WERI-Rb-1 (cell line): ENCODE measurements around the gene ATG14.
A peak's percentile ranks its signal among the peaks of the same experiment; 100 is the strongest.

ENCODE experiments used
- DNase-seq: peaks from one replicate; pipeline ENCODE4 v3.0.0-alpha.2; 2020
- H3K27ac ChIP-seq: fragments of 250-450 bp; sonication (Bioruptor Pico); 2 replicates; pipeline ENCODE4 v1.5.1; 2020; ENCODE audit warnings: mild to moderate bottlenecking, moderate library complexity
- H3K27me3 ChIP-seq: fragments of 250-450 bp; sonication (Bioruptor Pico); 2 replicates; pipeline ENCODE4 v1.5.1; 2021; ENCODE audit warnings: mild to moderate bottlenecking, low read depth, moderate library complexity; ENCODE audit not compliant: insufficient read depth, severe bottlenecking
- H3K36me3 ChIP-seq: fragments of 250-450 bp; sonication (Bioruptor Pico); 2 replicates; pipeline ENCODE4 v1.5.1; 2020; ENCODE audit warnings: mild to moderate bottlenecking, moderate library complexity
- H3K4me3 ChIP-seq: 2 replicates; pipeline ENCODE4 v1.5.1; 2011; ENCODE audit warnings: low read depth, mild to moderate bottlenecking, control low read depth, low read length
- H3K9me3 ChIP-seq: fragments of 250-450 bp; sonication (Bioruptor Pico); 2 replicates; pipeline ENCODE4 v1.5.1; 2021; ENCODE audit warnings: mild to moderate bottlenecking, moderate library complexity; ENCODE audit not compliant: severe bottlenecking
- CTCF ChIP-seq: IDR thresholded peaks from 2 replicates; pipeline ENCODE4 v1.5.1; 2011; ENCODE audit warnings: low read depth, mild to moderate bottlenecking, control low read depth, inconsistent platforms, low read length

The ATG14 gene

DNA sequence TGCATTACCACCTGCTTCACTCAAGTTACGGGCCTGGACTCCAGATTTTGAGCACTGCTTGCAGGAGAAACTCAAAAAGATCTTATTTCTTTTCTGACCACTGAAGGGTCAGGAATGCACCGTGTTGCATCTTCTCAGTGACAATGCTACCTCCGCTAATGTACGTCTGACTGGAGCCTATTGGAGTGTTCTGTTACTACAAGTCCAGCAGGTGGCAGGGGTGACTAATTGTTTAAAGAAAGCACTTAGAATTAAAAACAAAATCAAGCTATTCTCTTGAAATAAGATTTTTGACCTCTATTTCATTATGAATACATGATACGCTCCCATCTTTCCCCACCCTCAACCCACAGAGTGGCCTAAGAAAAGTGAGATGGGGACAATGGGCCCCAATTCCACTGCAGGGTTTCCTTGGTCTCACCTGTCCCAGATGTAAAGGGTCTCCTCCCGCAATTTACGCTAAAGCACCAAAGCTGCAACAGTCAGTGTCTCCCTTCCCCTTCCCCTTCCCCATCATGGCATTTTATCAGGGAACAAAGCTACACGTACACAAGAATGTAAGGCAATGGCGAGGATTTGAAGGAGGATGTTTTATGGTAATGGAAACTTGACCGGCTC, 26.5 kb upstream of the ATG14 start:
- Histone ChIP-seq H3K9me3 (no peaks in the 10 kb centered on the region), H3K27ac (no peak overlapping the region), H3K4me3 (no peak overlapping the region), H3K36me3 (no peaks in the 10 kb centered on the region), H3K27me3 (no peaks in the 10 kb centered on the region)
- peak; percentile 42; the same call in 1 of the 2 replicates for TF ChIP-seq CTCF
- peak; percentile 33 for DNase-seq

DNA sequence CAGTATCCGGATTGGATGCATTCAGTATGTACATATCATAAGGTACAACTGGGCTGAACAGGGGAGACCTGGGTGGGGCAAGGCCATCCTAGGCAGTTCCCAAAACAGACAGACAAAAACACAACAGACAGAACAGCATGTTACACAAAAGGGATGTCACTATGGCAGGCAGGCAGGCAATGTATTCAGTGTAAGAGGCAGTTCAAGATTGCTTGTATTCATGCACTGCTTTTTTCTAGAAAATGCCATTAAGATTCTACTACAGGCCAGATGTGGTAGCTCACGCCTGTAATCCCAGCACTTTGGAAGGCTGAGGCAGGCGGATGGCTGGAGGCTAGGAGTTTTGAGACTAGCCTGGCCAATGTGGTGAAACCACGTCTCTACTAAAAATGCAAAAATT, 25.3 kb upstream of the ATG14 start:
- TF ChIP-seq CTCF, result no peak
- Histone ChIP-seq H3K4me3 (no peak overlapping the region), H3K9me3 (no peaks in the 10 kb centered on the region), H3K36me3 (no peaks in the 10 kb centered on the region), H3K27me3 (no peaks in the 10 kb centered on the region), H3K27ac (no peak overlapping the region)
- DNase-seq, result no peak

GRCh38 chr14:55436519-55436918, 24.9 kb upstream of the ATG14 start:
- DNase-seq, result no peak
- Histone ChIP-seq H3K36me3 (no peaks in the 10 kb centered on the region), H3K4me3 (no peak overlapping the region), H3K9me3 (no peaks in the 10 kb centered on the region), H3K27me3 (no peaks in the 10 kb centered on the region), H3K27ac (no peak overlapping the region)
- no peak for TF ChIP-seq CTCF

DNA sequence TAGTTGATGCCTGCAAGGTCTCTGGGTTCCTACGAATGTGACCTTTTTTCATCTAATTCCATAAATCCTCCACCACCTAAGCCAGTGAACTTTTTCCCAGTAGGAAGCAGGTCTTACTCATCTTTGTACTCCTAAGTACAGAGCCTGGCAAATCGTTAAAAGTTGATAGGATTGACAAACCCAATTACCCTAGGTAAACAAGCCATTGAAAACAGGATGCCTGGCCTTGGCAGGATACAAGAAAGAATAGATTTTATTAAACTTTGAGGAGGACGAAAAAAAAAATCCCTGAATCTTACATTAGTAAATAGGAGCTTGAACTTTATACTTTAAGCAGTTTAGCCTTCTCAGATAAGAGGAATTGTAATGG, 23.2 kb upstream of the ATG14 start:
- no peak for TF ChIP-seq CTCF
- Histone ChIP-seq H3K36me3 (no peaks in the 10 kb centered on the region), H3K9me3 (no peaks in the 10 kb centered on the region), H3K4me3 (no peak overlapping the region), H3K27me3 (no peaks in the 10 kb centered on the region), H3K27ac (no peak overlapping the region)
- no peak for DNase-seq

- TF ChIP-seq CTCF, result no peak
- no peaks in the 10 kb centered on the region for H3K9me3 ChIP-seq
- H3K4me3 ChIP-seq, result no peak overlapping the region
- no peak overlapping the region for H3K27ac ChIP-seq
- H3K36me3 ChIP-seq, result no peaks in the 10 kb centered on the region
- H3K27me3 ChIP-seq, result no peaks in the 10 kb centered on the region
- DNase-seq, result no peak
These were observed 22.5 kb upstream of the ATG14 start for GRCh38 chr14:55433880-55434804.
